Activated CD4-positive, alpha-beta T cell treated with anti-CD3 and anti-CD28 coated beads for 36 hours (primary cell): ENCODE measurements around the gene EVI5L. TPM values are rescaled to one million over a fixed set of nuclear protein-coding genes. Genes with fewer than 3 reads are reported as not detected.

Experiments
- ATAC-seq: fragments of 200-7000 bp; cut with Tn5 transposase; one replicate; pipeline ENCODE4 v1.10.0; 2021; ENCODE audit warnings: mild to moderate bottlenecking, moderate library complexity
- CTCF ChIA-PET: fragments of 350-600 bp; sonication (Branson Sonifier 250); formaldehyde crosslinking; loops from one replicate; lab custom pipeline; 2021; ENCODE audit warnings: antibody characterized with exemption; lab: Charles Lee
- POLR2A ChIA-PET: fragments of 350-600 bp; sonication (Branson Sonifier 250); formaldehyde crosslinking; loops from one replicate; lab custom pipeline; 2021; ENCODE audit warnings: antibody characterized with exemption, inconsistent platforms; lab: Charles Lee
- DNase-seq: peaks from one replicate; pipeline ENCODE4 v3.0.0-alpha.2; 2020
- H3K27ac Mint-ChIP-seq: one replicate; pipeline ENCODE4 v1.8.0; 2021; ENCODE audit warnings: mixed read lengths
- H3K27me3 Mint-ChIP-seq: one replicate; pipeline ENCODE4 v1.8.0; 2021; ENCODE audit warnings: mixed read lengths
- H3K36me3 Mint-ChIP-seq: one replicate; pipeline ENCODE4 v1.8.0; 2021; ENCODE audit warnings: low read depth, mixed read lengths
- H3K4me1 Mint-ChIP-seq: one replicate; pipeline ENCODE4 v1.8.0; 2021; ENCODE audit warnings: mixed read lengths
- H3K4me3 Mint-ChIP-seq: one replicate; pipeline ENCODE4 v1.8.0; 2021; ENCODE audit warnings: mild to moderate bottlenecking, moderate library complexity, mixed read lengths
- H3K9me3 Mint-ChIP-seq: one replicate; pipeline ENCODE4 v1.8.0; 2021; ENCODE audit warnings: low read depth, mixed read lengths
- intact Hi-C, 2 experiments: fragments of 100-400 bp; cut with DNase I in 1 of 2; cut with micrococcal nuclease in 1 of 2; formaldehyde crosslinking; loops; one replicate each; pipeline versions ENCODE4 v1.14.2 to v1.15.1; 2022 to 2024; cut with DNase I, micrococcal nuclease
- total RNA-seq, 2 experiments: library from RNA; stranded (reverse); gene quantifications; one replicate each; pipeline ENCODE4 v1.2.3, GENCODE V29; 2021

Gene EVI5L
- total RNA-seq, 2 experiments from 2014 or later, result 4.8 to 5.9 TPM

DNA sequence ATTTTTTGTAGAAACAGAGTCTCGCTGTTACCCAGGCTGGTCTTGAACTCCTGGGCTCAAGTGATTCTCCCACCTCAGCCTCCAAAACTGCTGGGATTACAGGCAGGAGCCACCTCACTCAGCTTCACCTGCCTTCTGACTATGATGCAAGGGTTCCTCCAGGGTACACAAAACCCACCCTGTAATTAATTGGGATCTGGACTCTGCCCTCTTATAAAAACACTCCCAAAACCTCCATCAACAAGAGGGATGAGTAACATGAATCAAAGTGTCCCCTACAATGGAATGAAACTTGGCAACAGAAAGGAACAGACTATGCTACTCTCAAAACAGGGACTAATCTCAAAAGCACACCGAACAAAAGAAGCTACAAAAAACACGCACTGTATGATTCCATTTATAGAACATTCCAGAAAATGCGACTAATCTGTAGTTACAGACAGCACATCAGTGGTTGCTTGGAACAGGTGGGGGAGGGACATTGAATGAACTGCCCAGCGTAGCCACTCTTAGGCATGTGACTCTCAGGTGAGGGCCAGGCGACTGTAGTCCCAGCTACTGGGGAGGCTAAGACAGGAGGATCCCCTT lies 47.3 kb downstream of the EVI5L start:
- DNase-seq, result no peak
- H3K27me3 Mint-ChIP-seq, result peaks cover 11% of the 10 kb centered on the region
- ATAC-seq, result no peak
- ChIA-PET CTCF (interaction anchor here (0.6 to 0.7 kb wide), 2 partner anchors 25 to 66 kb away, joined by 3 read pairs; partner anchors contain the start of gene TIMM44), POLR2A (no interaction called here)
- intact Hi-C loops, result no loop called here
- H3K36me3 Mint-ChIP-seq, result no peaks in the 10 kb centered on the region
- no peak overlapping the region for H3K4me3 Mint-ChIP-seq
- no peak overlapping the region for H3K27ac Mint-ChIP-seq
- H3K4me1 Mint-ChIP-seq, result peaks cover 10% of the 10 kb centered on the region
- H3K9me3 Mint-ChIP-seq, result no peaks in the 10 kb centered on the region

DNA sequence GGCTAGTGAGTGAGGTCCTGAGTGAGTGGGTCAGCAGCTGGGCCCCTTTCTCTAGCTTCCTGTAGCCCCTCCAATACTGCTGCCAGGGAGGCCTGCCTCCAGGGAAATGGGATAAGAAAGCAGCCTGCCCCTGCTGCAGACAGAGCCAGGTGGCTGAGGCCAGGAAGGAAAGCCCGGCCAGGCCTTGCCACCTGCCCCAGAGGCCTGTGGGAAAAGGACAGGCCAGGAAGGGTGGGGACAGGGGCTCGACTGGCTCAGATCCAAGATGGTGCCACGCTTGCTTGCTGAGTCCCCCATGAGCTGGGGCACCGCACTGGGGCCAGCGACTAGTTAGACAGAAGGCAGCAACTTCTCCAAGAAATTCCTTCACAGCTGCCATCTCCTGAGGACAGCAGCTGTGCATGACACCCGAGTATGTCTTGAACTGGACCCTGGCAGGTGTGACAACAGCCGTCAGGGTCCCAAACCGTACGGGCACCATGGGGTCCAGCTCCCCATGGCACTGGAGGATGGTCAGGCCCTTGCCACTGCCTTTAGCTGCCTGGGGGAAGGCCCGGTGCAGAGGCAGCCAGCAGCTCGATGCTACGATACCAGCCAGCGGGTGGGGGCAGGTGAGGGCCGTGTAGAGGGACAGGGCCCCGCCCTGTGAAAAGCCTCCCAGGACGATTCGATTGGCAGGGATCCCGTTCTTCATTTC lies 49.2 kb downstream of the EVI5L start:
- Mint-ChIP-seq H3K27ac (no peak overlapping the region), H3K36me3 (no peaks in the 10 kb centered on the region), H3K9me3 (no peaks in the 10 kb centered on the region), H3K4me3 (no peak overlapping the region), H3K27me3 (peaks cover 3% of the 10 kb centered on the region), H3K4me1 (peaks cover 3% of the 10 kb centered on the region)
- DNase-seq (peak; percentile 44), ATAC-seq (peak; percentile 57)
- POLR2A ChIA-PET, result no interaction called here
- CTCF ChIA-PET, result interaction anchor here (1.2 kb wide), 1 partner anchor 17 kb away, joined by 4 read pairs; no protein-coding TSS in a partner anchor
- intact Hi-C loops, result no loop called here

DNA sequence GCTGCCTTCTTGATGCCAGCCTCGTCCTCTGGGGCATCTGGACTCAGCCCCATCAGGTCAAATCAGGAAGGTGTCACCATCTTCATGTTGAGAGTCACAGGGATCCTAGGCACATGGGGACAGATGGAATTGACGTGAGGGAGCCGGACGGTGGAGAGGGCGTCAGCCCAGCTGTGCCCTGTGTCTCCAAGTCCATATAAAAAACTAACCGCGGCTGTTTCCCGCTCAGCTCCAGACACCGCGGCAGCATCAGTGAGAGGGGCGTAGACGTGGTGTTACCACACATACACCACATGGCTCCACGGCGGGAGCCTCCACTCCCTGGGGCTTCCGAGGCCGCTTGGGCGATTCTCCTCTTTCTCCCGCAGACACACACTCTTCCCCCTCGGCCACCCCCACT lies 49.8 kb downstream of the EVI5L start:
- ATAC-seq (peak; percentile 61), DNase-seq (peak; percentile 40)
- Mint-ChIP-seq H3K36me3 (no peaks in the 10 kb centered on the region), H3K4me1 (no peaks in the 10 kb centered on the region), H3K4me3 (no peak overlapping the region), H3K27me3 (peaks cover under 1% of the 10 kb centered on the region), H3K27ac (no peak overlapping the region), H3K9me3 (no peaks in the 10 kb centered on the region)
- ChIA-PET CTCF (interaction anchor here (1.2 kb wide), 1 partner anchor 17 kb away, joined by 4 read pairs; no protein-coding TSS in a partner anchor), POLR2A (no interaction called here)
- intact Hi-C loops, result no loop called here

DNA sequence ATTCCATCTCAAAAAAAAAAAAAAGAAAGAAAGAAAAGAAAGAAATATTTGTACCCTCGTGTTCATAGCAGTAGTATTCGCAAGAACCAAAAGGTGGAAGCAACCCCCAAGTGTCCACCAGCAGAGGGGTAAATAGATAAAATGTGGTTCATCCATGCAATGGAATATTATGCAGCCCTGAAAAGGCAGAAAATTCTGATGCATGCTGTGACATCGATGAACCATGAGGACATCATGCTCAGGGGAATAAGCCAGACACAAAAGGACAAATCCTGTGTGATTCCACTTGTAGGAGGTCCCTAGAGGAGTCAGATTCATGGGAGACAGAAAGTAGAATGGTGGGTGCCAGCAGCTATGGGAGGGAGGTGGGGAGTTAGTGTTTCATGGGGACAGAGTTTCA lies 51.9 kb downstream of the EVI5L start:
- intact Hi-C loops, result no loop called here
- Mint-ChIP-seq H3K36me3 (no peaks in the 10 kb centered on the region), H3K4me1 (no peaks in the 10 kb centered on the region), H3K4me3 (no peak overlapping the region), H3K27me3 (no peaks in the 10 kb centered on the region), H3K27ac (no peak overlapping the region), H3K9me3 (no peaks in the 10 kb centered on the region)
- ATAC-seq (no peak), DNase-seq (no peak)
- POLR2A ChIA-PET, result no interaction called here
- CTCF ChIA-PET, result interaction anchor here (1.0 kb wide), 1 partner anchor 13 kb away, joined by 4 read pairs; no protein-coding TSS in a partner anchor

DNA sequence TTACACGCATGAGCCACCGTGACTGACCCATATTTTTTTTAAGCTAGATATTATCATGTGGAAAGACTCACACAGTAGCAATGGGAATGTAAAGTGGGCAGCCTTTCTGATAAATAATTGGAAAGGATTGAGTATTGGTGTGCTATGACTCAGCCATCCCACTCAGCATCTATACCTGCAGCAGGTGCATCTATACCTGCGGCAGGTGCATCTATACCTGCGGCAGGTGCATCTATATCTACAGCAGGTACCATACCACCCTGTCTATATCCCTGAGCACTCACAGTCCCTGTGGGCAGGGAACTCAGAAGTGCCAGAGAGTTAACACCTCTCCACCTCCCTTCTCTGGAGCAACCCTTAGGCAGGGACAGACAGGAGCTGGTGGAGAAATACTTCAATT lies 53.1 kb downstream of the EVI5L start:
- no peak for DNase-seq
- ATAC-seq, result no peak
- ChIA-PET CTCF (interaction anchor here (0.6 to 0.9 kb wide), 3 partner anchors 29 to 79 kb away, joined by 3 to 4 read pairs (median 3); no protein-coding TSS in a partner anchor), POLR2A (no interaction called here)
- Mint-ChIP-seq H3K4me3 (no peak overlapping the region), H3K27me3 (no peaks in the 10 kb centered on the region), H3K4me1 (no peaks in the 10 kb centered on the region), H3K9me3 (no peaks in the 10 kb centered on the region), H3K36me3 (no peaks in the 10 kb centered on the region), H3K27ac (no peak overlapping the region)
- intact Hi-C loops, result no loop called here

DNA sequence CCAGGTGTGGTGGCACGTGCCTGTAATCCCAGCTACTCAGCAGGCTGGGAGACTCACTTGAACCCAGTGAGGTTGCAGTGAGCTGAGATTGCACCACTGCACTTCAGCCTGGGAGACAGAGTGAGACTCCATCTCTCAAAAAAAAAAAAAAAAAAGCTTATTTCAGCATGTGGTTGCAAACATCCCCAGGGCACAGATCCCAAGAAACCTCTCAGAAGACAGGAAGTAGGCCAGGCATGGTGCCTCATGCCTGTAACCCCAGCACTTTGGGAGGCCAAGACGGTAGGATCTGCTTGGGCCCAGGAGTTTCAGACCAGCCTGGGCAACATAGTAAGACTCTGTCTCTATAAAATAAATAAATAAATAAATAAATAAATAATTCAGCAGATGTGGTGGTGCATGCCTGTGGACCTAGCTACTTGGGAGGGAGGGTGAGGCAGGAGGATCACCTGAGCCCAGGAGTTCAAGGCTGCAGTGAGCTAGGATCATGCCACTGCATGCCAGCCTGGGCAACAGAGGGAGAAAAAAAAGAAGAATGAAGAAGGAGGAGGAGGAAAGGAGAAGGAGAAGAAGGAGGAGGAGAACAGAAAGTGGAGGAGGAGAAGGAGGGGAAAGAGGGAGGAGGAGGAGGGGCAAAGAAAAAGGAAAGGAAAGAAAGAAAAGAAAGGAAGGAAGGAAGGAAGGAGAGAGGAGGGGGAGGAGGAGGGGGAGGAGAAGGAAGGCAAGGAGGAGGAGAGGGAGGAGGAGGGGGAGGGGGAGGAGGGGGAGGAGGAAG lies 54.0 kb downstream of the EVI5L start:
- H3K4me3 Mint-ChIP-seq, result no peak overlapping the region
- peaks cover 3% of the 10 kb centered on the region for H3K27me3 Mint-ChIP-seq
- no peak overlapping the region for H3K27ac Mint-ChIP-seq
- ATAC-seq (no peak), DNase-seq (no peak)
- H3K4me1 Mint-ChIP-seq, result no peaks in the 10 kb centered on the region
- intact Hi-C loops, result no loop called here
- ChIA-PET CTCF (interaction anchor here (0.6 to 0.9 kb wide), 2 partner anchors 30 to 79 kb away, joined by 3 read pairs; no protein-coding TSS in a partner anchor), POLR2A (no interaction called here)
- H3K9me3 Mint-ChIP-seq, result no peaks in the 10 kb centered on the region
- no peaks in the 10 kb centered on the region for H3K36me3 Mint-ChIP-seq

DNA sequence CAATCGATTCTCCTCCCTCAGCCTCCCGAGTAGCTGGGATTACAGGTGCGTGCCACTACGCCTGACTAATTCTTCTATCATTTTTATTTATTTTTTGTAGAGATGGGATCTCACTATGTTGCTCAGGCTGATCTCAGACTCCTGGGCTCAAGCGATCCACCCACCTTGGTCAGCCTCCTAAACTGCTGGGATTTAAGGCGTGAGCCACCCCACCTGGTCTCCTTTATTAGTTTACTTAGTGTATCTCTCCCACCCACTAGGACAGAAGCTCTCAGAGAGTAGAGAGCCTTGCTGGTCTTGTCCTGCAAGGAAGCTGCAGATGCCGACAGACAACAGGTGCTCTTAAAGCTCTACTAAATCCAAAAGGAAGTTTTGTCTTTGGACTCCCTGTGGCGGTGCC lies 55.8 kb downstream of the EVI5L start:
- Mint-ChIP-seq H3K27ac (no peak overlapping the region), H3K4me1 (no peaks in the 10 kb centered on the region), H3K27me3 (peaks cover 4% of the 10 kb centered on the region), H3K4me3 (no peak overlapping the region), H3K36me3 (no peaks in the 10 kb centered on the region), H3K9me3 (no peaks in the 10 kb centered on the region)
- intact Hi-C loops, result no loop called here
- DNase-seq (no peak), ATAC-seq (no peak)
- CTCF ChIA-PET, result interaction anchor here (1.2 to 1.5 kb wide), 2 partner anchors 10 to 13 kb away, joined by 3 to 4 read pairs; no protein-coding TSS in a partner anchor
- POLR2A ChIA-PET, result no interaction called here

DNA sequence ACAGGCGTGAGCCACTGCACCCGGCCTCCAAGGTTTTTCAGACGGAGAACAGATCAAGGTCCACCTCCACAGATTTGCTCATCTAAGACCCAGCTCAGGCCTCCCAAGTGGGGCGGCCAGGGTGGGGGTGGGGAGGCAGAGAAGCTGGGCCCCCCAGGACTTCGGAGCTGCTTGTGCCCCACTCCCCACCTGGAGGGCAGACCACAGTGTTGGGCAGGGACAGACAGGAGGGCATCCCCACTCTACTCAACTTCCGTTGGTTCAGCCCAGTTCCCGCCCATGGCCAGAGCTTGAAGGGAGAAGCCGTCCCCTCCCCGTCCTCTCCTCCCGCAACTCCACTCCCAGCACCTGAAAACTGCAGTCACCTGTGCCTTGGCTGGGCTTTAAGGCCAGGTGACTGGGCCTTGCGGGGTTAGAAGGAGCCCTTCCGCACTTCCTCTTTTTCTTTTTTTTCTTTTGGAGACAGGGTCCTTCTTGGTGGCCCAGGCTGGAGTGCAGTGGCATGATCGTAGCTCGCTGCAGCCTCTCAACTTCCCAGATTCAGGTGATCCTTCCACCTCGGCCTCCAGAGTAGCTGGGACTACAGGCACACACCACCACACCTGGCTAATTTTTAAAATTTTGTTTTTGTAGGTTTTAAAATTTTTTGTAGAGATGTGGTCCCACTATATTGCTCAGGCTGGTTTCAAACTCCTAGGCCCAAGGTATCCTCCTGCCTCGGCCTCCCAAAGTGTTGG lies 57.6 kb downstream of the EVI5L start:
- Mint-ChIP-seq H3K27ac (no peak overlapping the region), H3K36me3 (no peaks in the 10 kb centered on the region), H3K4me1 (no peaks in the 10 kb centered on the region), H3K4me3 (no peak overlapping the region), H3K27me3 (peaks cover 6% of the 10 kb centered on the region), H3K9me3 (no peaks in the 10 kb centered on the region)
- POLR2A ChIA-PET, result interaction anchor here (0.6 kb wide), 1 partner anchor 172 kb away, joined by 3 read pairs; no protein-coding TSS in a partner anchor
- no peak for ATAC-seq
- CTCF ChIA-PET, result interaction anchor here (0.6 kb wide), 1 partner anchor 21 kb away, joined by 4 read pairs; no protein-coding TSS in a partner anchor
- intact Hi-C loops, result loop anchor here in 1 of 2 experiments (2.0 kb wide), 1 partner anchor 15 kb away; no protein-coding TSS in a partner anchor
- no peak for DNase-seq

DNA sequence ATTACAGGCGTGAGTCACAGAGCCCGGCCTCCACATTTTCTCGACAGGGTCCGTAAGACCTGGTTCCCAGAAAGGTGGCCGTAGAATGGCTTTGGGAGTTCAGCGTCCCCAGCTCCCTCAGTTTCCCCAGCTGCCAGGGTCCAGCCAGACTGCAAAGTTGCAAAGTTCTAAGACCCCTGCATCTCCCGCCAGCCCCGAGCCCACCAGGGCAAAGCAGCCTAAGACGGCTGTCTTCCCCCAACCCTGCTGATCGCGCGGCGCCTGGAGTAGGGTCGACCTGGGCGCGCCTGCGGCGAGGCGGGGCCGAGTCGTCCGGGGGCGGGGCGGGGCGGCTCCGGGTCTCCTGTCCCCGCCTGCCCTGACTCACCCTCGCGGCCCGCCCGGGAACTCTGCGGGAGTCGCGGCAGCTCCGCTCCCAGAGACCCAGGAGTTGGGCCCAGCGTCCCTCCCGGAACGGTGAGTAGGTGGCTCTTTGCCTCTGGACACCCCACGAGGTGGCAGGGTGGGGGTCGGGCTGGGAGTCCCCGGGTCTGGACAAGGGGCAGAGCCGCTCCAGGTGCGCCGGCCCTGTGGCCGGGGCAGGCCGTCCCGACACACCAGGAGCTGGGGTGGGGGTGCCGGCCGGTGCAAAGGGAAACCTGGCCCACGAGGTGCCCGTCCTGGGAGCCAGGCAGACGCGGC lies 58.3 kb downstream of the EVI5L start, which contains the start of gene LRRC8E:
TSS of gene LRRC8E (plus strand) at position 366 of the 681 bp plus-strand sequence. CDS start 7,094 bp downstream, outside the sequence.
- no peaks in the 10 kb centered on the region for H3K4me1 Mint-ChIP-seq
- no peaks in the 10 kb centered on the region for H3K36me3 Mint-ChIP-seq
- ChIA-PET POLR2A (no interaction called here), CTCF (no interaction called here)
- no peak within 1 kb of the TSS for H3K4me3 Mint-ChIP-seq
- ATAC-seq (peak; percentile 94), DNase-seq (peak; percentile 71)
- H3K27me3 Mint-ChIP-seq, result peaks cover 6% of the 10 kb centered on the region
- H3K27ac Mint-ChIP-seq, result no peak within 1 kb of the TSS
- intact Hi-C loops, result loop anchor here in 1 of 2 experiments (2.0 kb wide), 1 partner anchor 15 kb away; no protein-coding TSS in a partner anchor
- H3K9me3 Mint-ChIP-seq, result no peaks in the 10 kb centered on the region

DNA sequence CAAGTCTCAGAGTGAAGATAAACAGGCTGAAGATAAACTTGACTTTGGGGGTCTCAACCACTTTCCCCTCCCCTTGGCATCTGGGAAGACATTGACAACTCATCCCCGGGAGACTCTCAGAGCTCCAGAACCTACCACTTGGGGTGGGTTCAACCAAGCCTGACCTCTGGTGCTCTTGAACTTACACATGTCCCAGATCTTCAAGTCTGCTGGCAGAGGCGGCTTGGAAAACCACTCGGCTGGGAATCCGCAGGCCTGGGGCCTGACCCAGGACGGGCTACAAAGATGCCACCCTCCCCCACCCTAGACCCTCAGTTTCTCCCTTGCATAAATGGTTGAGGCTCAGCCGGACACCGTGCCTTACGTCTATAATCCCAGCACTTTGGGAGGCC lies 58.8 kb downstream of the EVI5L start:
- ATAC-seq, result no peak
- Mint-ChIP-seq H3K27me3 (peaks cover 6% of the 10 kb centered on the region), H3K36me3 (no peaks in the 10 kb centered on the region), H3K27ac (no peak overlapping the region), H3K4me3 (no peak overlapping the region), H3K9me3 (no peaks in the 10 kb centered on the region), H3K4me1 (no peaks in the 10 kb centered on the region)
- DNase-seq, result no peak
- ChIA-PET POLR2A (no interaction called here), CTCF (interaction anchor here (0.7 kb wide), 1 partner anchor 55 kb away, joined by 3 read pairs; the partner anchor contains the start of gene TIMM44)
- intact Hi-C loops, result loop anchor here in 1 of 2 experiments (2.0 kb wide), 1 partner anchor 16 kb away; no protein-coding TSS in a partner anchor
